ENCODE results near the gene PHACTR3.

The PHACTR3 gene

GRCh38 chr20:59708326-59708725 lies 104.0 kb downstream of the PHACTR3 start:
- DNase-seq: no peak

- DNase-seq: no peak
These were observed 105.3 kb downstream of the PHACTR3 start for GRCh38 chr20:59709636-59710035.

- DNase-seq: no peak
These were observed 113.7 kb downstream of the PHACTR3 start for GRCh38 chr20:59718071-59718470.

DNA sequence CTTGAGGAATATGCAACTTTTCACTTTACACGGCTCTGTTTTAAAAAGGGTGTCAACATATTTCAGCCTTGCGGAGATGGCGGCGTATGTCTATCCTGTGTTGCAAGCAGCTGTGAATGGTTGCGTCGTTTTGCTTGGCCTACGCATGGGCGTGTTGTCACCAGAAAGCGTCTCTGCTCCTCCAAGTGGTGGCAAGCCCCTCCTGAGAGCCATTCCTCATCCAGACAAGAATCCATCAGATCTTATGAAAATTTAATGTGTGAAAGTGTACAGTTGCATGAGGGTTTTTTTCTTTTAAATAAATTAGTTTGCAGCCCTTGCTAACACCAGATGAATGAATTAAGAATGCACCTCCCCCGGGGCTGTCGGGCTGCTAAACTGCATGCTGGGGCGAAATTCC lies 114.4 kb downstream of the PHACTR3 start:
- DNase-seq: no peak

DNA sequence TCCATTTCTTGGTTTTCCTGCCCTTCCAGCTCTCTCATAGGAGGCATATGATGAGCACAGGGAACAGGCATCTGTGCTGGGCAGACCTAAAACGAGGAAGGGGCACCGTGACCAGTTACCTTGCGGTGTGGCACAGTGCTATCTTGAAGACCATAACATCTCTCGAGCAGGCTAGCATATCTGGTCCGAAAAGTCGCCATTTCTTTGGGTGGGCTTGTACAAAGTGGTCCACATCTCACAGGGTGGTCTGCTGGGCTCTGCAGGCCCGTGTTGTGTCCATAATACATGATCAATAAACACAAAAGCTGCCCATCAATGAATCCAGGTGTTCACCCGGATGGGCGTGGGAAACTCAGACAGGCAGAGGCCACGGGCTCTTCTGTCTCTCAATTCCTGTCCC lies 115.7 kb downstream of the PHACTR3 start:
- no peak for DNase-seq

DNA sequence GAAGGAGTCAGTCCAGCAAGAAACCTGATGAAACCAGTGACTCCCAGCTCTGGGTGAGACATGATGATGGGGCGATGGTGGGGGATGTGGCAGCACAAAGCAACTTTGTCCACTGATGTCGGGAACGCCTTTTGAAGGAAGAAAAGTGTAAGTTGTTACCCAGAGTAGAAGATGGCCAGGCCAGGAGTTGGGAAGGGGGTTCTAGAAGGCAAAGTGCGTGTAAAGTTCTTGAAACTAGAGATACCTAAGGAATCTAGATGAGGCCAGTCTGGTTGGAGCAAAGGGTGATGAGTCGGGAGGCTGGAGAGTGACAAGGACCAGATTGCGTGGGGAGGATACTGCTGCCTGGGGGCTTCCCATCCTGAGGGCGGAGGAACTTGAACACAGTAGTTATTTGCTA lies 117.0 kb downstream of the PHACTR3 start:
- DNase-seq: no peak

DNA sequence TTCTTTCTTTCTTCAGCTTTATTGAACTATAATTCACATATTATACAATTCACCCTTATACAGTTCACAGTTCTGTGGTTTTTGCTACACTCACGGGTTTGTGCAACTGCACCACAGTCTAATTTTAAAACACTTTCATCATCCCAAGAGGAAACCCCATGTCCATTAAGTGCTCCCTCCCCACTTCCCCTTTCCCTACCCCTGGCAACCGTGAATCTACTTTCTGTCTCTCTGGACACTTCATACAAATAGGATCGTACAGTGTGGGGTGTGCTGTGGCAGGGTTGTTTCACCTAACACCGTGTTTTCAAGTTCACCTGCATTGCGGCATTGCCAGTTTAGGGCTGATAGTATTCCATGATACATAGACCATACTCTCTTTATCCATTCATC lies 118.8 kb downstream of the PHACTR3 start:
- no peak for DNase-seq

DNA sequence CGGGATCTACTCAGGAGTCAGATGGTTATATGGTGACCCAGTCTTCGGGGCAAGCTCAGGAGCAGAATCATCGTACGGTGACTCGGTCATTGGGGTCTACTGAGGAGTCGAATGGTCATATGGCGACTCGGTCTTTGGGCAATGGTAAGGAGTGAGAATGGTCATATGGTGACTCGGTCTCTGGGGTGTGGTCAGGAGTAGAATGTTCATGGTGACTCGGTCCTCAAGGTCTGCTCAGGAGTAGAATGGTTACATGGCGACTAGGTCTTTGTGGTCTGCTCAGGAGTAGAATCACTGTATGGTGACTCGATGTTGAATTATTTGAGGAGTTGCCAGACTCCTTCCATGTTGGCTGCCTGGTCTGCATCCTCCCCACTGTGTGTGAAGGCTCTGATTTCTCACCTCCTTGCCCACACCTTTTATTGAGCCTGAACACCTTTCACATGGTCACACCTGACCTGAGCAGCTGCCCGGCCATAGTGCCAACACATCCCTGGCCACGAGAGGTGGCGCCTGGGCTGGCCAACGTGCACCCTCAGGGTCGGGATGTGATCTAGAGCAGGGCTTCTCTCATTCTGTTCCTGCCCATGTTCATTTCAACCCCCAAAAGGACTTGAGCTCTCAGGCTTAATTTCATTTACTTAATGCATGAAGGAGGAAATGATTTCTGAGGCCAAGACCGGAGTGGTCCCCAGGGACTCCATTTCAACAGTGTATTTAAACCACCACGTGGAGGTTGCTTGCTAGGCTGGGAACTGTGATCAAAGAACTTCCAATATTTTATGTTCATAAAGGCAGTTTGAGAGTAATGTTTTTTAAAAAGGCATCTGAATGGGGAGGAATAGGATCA lies 119.5 kb downstream of the PHACTR3 start:
- DNase-seq: no peak

GRCh38 chr20:59724457-59725366 lies 120.4 kb downstream of the PHACTR3 start:
- DNase-seq: no peak

DNA sequence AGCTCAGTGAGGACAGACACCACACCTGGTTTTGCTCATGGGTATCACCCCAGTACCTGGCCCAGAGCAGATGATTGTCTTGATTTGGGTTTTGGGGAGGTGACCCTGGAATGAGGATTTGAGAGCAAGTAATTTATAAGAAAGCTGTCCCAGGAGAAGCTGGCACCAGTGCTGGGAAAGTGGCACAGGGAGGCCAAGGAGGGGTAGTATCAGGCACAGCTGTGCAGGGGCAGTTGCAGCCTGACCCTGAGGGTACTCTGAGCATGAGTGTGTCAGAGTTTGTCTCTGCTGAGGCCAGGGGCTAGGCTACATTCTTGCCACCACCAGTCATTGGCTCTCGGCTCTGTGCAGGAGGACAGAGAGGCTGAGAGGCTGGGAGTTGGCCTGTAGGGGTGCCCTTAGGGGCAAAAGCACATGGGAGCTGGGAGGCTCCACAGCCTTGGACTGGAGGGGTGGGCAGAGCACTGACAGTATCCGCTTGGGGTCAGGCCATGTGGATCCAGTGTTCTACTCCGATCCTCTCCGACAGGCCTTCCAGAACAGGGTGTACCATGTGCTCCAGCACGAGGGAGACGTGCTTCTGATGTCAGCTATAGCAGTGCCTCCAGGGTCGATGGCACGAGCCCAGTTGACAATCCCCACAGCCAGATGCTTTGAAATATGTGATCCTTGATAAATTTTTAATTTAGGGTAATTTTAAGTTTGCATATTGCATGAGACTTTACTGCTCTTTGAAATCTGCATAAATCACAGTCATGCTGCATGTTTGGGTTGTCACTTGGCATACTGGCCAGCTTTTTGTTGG lies 121.3 kb downstream of the PHACTR3 start:
- DNase-seq: no peak

GRCh38 chr20:59726281-59726595 lies 121.9 kb downstream of the PHACTR3 start:
- no peak for DNase-seq

- DNase-seq: no peak
These were observed 124.5 kb downstream of the PHACTR3 start for GRCh38 chr20:59728722-59729430.

GRCh38 chr20:59729506-59729905 lies 125.2 kb downstream of the PHACTR3 start:
- no peak for DNase-seq

DNA sequence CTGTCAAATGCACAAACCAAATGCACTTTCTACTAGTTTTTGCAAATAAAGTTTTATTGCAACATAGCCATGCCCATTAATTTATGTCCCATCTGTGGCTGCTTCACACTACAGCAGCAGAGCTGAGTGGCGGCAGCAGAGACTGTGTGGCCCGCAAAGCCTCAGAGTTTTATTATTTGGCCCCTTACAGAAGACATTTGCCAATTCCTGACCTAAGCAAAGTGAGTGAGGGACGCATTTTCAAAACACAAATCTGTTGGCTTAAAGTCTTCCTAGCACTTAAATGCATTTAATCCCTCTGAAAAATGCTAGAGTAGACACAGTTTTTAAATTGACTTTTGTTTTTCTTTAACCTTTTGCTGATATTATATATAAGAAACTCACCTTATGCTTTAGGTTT lies 126.4 kb downstream of the PHACTR3 start:
- no peak for DNase-seq

- DNase-seq: no peak
These were observed 127.0 kb downstream of the PHACTR3 start for GRCh38 chr20:59731376-59731775.

DNA sequence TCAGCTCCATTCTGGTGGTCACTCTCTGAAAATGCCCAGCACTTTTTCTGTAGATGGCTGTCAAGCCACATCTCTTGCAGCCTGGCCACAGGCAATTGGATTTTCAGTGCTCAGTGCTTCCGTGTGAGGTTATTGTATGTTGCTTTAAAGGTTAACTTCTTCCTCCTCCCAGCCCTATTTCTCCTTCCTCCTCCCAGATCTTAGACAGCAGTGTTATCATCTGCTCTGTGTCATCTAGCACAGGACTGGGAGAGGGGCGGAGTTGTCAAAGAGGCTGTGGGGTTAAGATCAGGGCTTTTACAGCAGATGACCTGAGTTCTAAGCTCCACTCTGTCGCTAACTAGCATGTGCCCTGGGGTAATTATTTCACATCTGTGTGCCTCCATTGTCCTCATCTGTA lies 129.0 kb downstream of the PHACTR3 start:
- DNase-seq: no peak

DNA sequence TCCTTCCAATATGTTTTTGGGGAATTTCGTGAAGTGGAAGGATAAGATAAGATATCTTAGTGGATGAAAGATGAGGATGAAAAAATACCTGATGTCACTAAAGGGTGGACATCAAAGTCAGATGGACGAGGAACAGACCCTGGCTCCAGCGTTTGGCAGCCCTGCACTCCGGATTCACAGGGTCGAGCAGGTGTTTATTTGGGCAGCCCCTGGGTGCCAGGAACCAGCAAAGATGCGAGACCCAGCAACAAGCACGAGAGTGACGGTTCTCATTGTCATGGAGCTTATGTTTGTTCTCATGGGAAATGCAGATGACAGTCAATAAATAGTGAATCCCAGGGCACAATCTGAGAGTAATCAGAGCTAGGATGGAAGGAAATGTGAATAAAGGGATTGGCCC lies 131.1 kb downstream of the PHACTR3 start:
- no peak for DNase-seq

DNA sequence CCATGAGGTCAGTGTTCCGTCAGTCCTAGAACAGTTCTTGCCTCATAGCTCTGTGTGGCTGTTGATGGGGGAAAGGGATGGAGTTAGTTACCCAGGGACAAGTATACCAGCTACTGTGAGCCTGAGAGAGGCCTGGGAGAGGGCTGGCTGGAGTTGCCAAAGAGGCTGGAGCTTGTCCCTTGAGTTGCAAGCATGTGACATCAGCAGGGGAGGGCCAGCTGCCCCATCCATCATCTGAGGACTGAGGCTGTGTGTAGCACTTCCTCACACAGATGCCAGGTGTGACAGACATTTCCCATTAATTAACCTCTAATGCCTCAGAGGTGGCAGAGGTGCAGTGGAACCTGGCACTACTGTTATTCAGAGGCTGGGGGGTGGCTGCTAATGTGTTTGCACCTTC lies 131.6 kb downstream of the PHACTR3 start:
- DNase-seq: no peak

DNA sequence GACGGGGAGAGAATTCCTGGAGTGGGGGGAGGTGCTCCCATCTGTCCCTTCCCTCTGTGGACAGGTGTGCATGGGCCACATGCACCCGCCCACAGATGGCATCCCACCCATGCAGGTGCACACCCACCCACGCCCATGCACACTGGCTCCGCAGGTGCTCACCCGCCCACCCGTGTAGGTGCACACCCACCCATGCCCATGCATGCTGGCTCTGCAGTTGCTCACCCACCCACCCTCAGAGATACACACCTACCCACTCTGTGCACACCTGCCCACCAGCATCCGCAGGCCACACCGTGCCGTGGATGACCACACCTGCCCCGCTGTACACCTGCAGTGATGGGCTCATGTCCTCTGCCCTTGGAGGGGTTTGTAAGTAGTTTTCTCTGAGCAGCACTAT lies 132.0 kb downstream of the PHACTR3 start:
- DNase-seq: no peak

- DNase-seq: no peak
These were observed 132.8 kb downstream of the PHACTR3 start for GRCh38 chr20:59737073-59737666.

DNA sequence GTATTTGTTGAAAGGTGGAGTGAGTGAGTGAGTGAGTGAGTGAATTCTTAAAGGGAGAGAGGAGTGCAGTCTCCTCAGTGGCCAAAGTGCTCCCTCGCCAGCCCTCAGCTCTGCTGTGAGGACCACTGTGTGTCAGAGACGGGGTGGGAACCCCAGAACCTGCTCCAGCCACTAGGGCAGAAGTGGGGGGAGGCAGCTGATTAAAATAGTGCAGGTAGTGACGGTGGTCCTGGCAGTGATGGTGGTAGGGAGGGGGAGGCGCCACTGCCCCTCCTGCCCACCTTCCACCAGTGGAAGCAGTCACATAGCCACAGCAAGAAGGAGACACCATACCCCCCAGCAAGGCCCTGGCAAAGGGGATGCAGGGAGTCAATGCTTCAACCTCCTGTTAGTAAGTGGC lies 133.5 kb downstream of the PHACTR3 start:
- DNase-seq: no peak

DNA sequence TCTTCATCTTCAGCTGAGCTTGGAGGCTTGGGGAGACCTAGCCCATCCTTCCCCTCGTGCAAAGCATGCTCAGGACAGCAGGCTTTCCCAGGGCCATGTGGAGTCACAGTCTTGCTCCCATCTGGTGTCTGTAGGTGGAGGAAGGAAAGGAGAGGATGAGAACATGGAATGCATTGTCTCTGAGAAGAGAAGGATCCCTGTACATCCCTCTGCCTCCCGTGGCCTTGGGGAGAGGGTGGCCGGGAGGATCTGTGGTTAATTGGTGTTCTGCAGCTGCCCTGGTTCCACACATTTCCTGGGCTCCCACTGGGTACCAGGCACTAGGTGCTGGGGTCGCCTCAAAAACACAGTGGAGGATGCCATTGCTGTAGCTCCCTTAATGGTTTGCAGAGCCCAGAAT lies 134.5 kb downstream of the PHACTR3 start:
- no peak for DNase-seq
